Right renal cortex interstitium (tissue), 3 donors: Measurements from ENCODE around the gene ELF5. TPM values are rescaled to one million over a fixed set of nuclear protein-coding genes. Genes with fewer than 3 reads are reported as not detected.

Experiments used
- DNase-seq, 3 donors: peaks; one replicate each; pipeline ENCODE4 v3.0.0-alpha.2; 2013; ENCODE audit warnings: low read depth in 3 of 3, low spot score in 2 of 3
- polyA plus RNA-seq, 3 donors: library from polyadenylated mRNA; unstranded; fragments of 120-200 nt; gene quantifications; one replicate each; pipeline ENCODE4 v1.2.1, GENCODE V29; 2013; ENCODE audit not compliant: insufficient read length in 3 of 3

The ELF5 gene
- polyA plus RNA-seq = 10 to 100 TPM; 54.5 to 77.8 (median 74.6) TPM

GRCh38 chr11:34513682-34514449 is at the start of gene ELF5:
Gene ELF5, minus strand, starts transcription at chr11:34513794. Its CDS starts 8,045 bp downstream, at chr11:34505749.
- no peak for DNase-seq

- DNase-seq = no peak
These were observed 49.4 kb upstream of the ELF5 start for GRCh38 chr11:34562976-34563375.

GRCh38 chr11:34560511-34560910 is 46.9 kb upstream of the ELF5 start:
- DNase-seq = no peak

DNA sequence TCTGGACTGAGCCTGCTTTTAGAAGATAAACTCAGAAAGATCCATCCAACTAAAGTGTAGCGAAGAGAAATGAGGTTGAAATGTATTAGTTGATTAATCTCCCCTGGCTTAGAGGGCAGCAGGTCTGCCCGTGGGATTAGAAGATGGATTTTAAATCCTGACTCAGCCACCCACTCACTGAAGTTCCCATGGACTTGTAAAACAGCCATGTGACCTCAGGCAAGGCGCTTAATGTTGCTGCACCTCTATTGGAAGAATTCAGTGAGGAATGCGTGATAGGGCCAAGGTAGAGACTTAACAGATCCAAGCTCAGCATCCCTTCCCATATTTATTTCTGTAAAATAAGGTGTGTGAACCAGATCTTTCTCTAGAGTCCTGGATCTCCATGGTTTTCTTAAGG is 45.1 kb upstream of the ELF5 start:
- DNase-seq = no peak

DNA sequence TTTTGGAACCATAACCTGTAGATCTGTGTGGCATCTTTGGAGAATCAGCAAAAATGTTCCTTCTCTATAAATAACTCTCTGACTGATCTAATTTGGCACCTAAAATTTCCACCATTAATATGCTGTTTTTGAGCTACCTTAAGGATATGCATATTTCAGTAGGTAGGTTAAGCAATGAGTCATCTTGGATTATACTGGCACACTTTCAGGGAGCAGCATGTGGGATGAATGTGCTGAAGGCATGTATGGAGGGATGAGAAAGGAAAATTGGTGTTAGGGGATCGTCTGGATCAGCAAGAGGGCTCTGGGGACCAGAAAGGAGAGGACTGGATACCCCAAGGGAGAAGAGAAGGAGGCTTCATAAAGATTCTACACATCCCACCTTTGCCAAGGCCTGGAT is 44.6 kb upstream of the ELF5 start:
- no peak for DNase-seq

DNA sequence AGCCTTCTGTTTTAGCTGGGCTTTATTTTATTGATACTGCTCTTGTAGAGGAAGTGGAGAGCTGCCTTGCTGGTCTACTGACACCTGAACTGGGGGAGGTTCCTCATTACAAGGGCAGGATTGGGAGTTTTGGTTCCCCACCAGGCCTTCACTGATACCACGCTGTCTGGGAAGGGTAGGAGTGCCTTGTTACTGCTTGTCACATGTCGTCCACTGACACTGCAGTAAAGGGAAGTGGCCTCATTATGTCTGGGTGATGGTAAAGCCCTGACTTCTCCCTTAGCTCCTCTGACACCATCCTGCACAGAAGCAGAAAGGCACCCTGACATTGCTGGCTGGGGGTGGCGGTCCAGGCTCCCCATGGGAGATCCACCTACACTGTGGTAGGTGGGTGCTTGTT is 38.7 kb upstream of the ELF5 start:
- DNase-seq = no peak

- no peak for DNase-seq
These were observed 35.7 kb upstream of the ELF5 start for GRCh38 chr11:34549271-34549670.

DNA sequence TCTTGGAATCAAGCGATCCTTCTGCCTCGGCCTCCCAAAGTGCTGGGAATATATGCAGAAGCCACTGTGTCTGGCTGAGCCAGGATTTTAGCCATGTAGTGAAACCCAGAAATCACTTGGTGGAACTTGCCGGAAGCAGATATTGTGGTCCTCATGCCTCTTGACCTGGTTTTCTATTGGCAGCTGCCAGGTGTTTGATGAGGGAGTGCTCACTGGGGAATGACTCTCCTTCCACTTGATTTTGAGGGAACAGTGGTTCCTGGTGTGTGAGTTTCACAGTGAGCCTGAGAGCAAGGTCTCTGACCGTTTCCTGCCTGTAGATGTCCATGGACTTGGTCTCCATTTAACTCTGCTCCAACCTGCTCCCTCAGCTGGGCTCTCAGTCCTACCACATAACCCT is 34.7 kb upstream of the ELF5 start:
- DNase-seq = no peak

- no peak for DNase-seq
These were observed 33.1 kb upstream of the ELF5 start for GRCh38 chr11:34546511-34547209.

DNA sequence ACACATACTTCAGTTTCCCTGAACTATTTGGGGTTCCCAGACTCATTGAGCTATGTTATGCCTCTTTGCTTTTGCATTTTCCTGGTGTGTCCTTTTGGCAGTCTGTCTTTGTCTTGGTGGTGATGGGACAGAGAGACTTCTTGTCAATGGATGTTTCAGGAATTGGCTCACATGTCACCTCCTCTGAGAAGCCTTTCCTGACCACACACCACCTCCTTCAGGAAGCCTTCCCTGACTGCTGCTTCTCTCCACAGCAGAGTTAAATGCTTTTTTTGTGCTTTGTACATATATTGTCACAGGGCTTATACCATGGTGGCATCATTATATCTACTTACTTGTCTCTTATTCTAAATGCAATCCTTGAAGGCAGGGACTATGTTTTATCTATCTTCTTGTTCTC is 28.5 kb upstream of the ELF5 start:
- no peak for DNase-seq

GRCh38 chr11:34540870-34541269 is 27.3 kb upstream of the ELF5 start:
- no peak for DNase-seq

- DNase-seq = no peak
These were observed 24.0 kb upstream of the ELF5 start for GRCh38 chr11:34537636-34538035.

- DNase-seq = no peak
These were observed 22.5 kb upstream of the ELF5 start for GRCh38 chr11:34536056-34536455.

GRCh38 chr11:34534826-34535225 is 21.2 kb upstream of the ELF5 start:
- DNase-seq = no peak

- DNase-seq = no peak
These were observed 18.1 kb upstream of the ELF5 start for GRCh38 chr11:34531663-34532062.

GRCh38 chr11:34530545-34531234 is 17.1 kb upstream of the ELF5 start:
- DNase-seq = no peak

DNA sequence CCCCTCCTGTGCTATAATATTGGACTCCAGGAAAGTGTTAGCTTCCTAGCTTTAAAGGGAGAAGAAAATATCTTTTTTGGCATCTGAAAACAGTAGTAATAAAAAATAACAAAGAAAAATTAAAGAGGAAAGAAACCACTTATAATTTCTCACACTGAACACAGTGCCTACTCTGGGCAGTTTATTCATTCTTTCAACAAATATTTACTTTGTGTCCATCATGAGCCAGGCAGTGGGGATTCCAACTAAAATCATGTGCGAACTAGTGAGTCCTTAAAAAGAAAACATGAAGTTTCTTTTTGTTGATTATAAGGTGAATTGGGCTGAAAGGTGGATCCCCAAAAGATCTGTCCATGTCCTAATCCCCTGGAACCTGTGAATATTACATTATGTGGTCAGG is 16.0 kb upstream of the ELF5 start:
- no peak for DNase-seq

DNA sequence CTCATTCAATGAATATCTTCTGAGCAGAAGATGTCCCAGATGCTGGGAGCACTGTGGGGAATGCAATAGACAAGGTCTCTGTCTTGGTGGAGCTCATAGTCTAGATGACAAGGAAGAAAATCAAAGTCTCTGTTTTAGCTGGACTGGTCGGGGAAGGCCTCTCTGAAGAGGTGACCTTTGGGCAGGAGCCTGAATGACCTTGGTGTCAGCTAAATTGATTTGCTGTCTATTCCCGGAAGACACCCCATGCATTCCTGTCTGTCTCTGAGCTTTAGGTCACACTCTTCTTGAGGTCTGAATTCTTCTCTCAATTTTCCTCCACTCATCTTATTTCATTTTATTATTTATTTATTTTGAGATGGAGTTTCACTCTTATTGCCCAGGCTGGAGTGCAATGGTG is 14.5 kb upstream of the ELF5 start:
- no peak for DNase-seq

DNA sequence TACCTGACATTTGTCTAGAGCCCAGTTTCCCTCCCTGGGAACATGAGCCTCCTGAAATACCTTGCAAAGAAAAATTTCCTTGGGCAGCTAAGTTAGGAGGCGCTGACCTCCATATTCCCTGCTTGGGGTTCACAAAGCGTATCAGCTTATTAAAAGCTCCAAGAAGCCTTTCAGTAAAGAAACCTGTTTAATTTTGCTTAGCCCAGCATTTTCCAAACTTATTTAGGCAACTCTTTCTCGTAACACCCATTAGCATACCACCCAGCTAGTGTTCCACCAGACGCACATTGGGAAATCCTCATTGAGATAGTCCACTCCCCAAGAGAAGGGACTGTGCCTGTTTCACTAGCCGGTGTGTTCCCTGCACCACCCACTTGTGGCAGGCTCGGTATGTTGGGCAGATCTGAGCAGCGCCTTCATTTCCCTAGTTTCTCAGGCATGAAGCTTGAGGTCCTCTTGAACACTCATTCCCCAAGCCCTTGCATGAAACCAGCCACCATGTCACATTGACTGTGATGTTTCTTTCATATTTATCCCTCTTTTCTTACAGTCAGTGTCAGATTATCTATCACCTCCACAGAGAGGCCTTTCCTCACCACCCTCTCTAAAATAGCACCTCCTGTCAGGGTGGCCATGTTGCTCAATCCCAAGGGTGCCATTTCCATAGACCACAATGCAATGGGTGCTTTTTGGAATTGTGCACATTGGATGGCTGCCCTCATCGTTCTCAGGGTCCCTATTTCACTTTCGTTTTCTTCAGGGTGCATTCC is 12.5 kb upstream of the ELF5 start:
- DNase-seq = no peak

DNA sequence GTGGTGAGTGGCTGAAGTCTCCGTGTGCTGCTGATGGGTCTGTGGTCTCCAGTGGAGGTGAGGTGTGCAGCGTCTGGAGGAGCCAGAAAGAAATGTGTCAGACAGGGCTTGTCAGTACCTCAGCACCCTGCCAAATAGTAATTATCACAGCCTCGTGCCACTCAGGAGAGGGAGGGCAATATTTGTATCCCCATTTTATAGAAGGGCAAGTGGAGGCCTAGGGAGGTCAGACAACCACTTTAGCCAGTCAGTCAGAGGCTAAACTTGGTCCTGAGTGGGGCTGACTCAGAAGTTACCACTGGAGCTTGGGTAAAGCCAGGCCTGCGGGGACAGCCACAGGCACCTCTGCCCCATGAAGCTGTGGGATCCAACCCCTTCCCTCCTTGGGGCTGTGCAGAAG is 11.5 kb upstream of the ELF5 start:
- DNase-seq = no peak

DNA sequence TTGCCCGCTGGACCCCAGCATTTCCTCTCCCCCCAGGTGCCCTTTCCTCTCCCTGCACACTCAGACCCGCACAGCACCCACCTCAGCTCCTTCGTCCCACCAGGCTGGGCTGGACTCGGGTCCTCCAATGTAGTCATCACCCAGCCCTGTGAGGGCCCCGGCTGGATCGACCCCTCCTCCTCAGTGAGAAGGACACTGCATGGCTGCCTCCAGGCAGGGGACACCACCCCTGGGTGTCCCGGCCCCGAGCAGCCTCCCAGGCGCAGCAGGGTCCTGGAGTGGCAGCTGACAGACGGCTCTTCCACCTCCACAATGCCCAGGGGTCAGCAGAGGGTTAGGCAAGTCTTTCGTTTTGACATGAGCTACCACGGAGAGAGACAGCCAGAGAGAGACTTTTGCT is 11.1 kb upstream of the ELF5 start:
- DNase-seq = no peak
